GM19467 (cell line): ENCODE data around the gene SLC4A1AP.

Source experiments
- ATAC-seq: cut with Tn5 transposase; IDR thresholded peaks from one replicate; pipeline ENCODE4 v1.9.1; 2021; ENCODE audit warnings: mild to moderate bottlenecking, moderate library complexity; ENCODE audit not compliant: unreplicated experiment

The SLC4A1AP gene

GRCh38 chr2:27720004-27720551 lies 56.4 kb downstream of the SLC4A1AP start:
- no peak for ATAC-seq

GRCh38 chr2:27721335-27721734 lies 57.6 kb downstream of the SLC4A1AP start:
- ATAC-seq, result no peak

- no peak for ATAC-seq
Measured at GRCh38 chr2:27721884-27722485, 58.3 kb downstream of the SLC4A1AP start.

- ATAC-seq, result no peak
Measured at GRCh38 chr2:27723372-27724144, 59.9 kb downstream of the SLC4A1AP start.

- no peak for ATAC-seq
Measured at GRCh38 chr2:27724191-27724590, 60.5 kb downstream of the SLC4A1AP start.

- no peak for ATAC-seq
Measured at GRCh38 chr2:27724905-27725701, 61.4 kb downstream of the SLC4A1AP start.

GRCh38 chr2:27727257-27727656 lies 63.6 kb downstream of the SLC4A1AP start:
- ATAC-seq, result no peak

- no peak for ATAC-seq
Measured at GRCh38 chr2:27728081-27728858, 64.6 kb downstream of the SLC4A1AP start.

- ATAC-seq, result no peak
Measured at GRCh38 chr2:27729198-27729597, 65.5 kb downstream of the SLC4A1AP start.

- no peak for ATAC-seq
Measured at GRCh38 chr2:27729614-27730013, 65.9 kb downstream of the SLC4A1AP start.

- ATAC-seq, result no peak
Measured at GRCh38 chr2:27730261-27730662, 66.6 kb downstream of the SLC4A1AP start.

GRCh38 chr2:27730980-27731691 lies 67.4 kb downstream of the SLC4A1AP start:
- ATAC-seq, result no peak

GRCh38 chr2:27734305-27734704 lies 70.6 kb downstream of the SLC4A1AP start:
- no peak for ATAC-seq

GRCh38 chr2:27735263-27735904 lies 71.7 kb downstream of the SLC4A1AP start:
- ATAC-seq, result no peak

GRCh38 chr2:27736031-27736889 lies 72.6 kb downstream of the SLC4A1AP start:
- no peak for ATAC-seq

- no peak for ATAC-seq
Measured at GRCh38 chr2:27736890-27737204, 73.2 kb downstream of the SLC4A1AP start.

GRCh38 chr2:27737676-27738348 lies 74.1 kb downstream of the SLC4A1AP start:
- ATAC-seq, result no peak

- ATAC-seq, result no peak
Measured at GRCh38 chr2:27738349-27739057, 74.8 kb downstream of the SLC4A1AP start.
